ENCODE measurements around the gene SERINC3.
"Not testable (repeated sequence)": the region's sequence is repeated elsewhere in the genome, so short reads cannot be mapped to it uniquely, and the experiment has no call there.

SERINC3 gene
- 123 to 264 (median 137) reads per million in 3 experiments for total RNA-seq

DNA sequence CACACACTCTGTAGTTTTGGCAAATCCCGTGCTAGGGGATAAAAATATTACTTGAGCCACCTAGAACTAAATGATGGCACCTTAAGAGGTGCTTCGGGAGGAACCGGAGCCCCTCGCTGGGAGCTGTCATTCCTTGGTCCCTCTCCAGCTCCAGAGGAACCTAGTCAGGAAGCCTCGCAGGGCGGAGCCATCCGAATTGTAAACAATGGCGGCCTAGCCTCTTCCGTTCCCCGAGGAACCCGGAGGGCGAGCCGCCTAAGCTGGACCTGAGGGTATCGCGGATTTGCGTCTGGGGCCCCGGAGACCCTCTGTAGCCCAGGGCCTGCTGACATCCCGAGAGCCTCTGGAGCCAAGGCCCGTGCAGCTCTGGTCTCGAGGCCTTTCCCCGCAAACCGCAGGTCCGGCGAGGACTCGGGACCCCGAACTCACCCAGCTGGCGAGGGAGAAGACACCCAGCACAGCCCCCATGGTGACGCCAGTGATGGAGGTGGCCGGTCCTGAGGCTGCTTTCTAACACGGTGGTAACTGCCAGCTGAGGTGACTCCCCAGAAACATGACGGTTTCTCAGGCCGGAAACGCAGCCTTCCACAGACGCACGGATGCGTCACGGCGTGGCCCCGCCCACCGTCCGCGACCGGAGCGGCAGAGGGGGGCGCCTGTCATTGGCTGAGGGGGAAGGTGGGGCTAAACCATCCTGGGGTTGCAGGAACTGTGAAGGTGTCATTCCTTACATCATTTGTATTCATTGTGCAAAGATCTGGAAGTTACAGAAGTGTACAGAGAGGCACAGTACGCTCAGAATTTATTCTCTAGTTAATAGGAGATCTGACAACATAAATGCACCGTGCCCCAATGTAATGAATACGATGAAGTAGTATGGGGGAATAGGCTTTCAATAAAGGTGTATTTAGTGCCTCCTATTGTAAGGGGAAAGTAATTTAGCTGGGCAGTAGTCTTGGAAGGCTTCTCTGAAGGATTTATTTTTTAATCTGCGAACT is at the start of gene SERINC3:
Gene SERINC3, minus strand, starts transcription at position 587 of the 998 bp plus-strand sequence. Its CDS starts 119 bp downstream, at position 468.
- peak; percentile 99 for DNase-seq

GRCh38 chr20:44571362-44571988 is 49.6 kb upstream of the SERINC3 start:
- no peak for DNase-seq

- DNase-seq, result no peak
These were observed 48.5 kb upstream of the SERINC3 start for GRCh38 chr20:44570367-44570766.

GRCh38 chr20:44566811-44567210 is 44.9 kb upstream of the SERINC3 start:
- no peak for DNase-seq

GRCh38 chr20:44566018-44566417 is 44.1 kb upstream of the SERINC3 start:
- DNase-seq, result no peak

DNA sequence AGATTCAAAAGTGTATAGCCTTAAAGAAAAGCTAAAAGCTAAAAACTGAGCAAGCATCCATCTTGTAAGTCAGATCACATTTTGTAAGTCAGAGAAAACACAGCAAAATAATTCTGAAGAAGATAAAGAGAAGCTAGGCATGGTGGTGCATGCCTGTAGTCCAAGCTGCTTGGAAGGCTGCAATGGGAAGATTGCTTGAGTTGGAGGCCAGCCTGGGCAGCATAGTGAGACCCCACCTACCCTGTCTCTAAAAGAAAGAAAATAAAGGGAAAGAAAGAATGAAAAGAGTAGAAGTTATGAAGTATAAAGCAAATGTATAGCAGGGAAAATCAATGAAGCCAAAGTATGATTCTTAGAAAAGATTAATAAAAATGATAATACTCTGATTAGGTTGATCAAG is 40.0 kb upstream of the SERINC3 start:
- no peak for DNase-seq

- not testable (repeated sequence) for DNase-seq
These were observed 38.9 kb upstream of the SERINC3 start for GRCh38 chr20:44560818-44561217.

GRCh38 chr20:44560229-44560628 is 38.4 kb upstream of the SERINC3 start:
- no peak for DNase-seq

- DNase-seq, result no peak
These were observed 37.4 kb upstream of the SERINC3 start for GRCh38 chr20:44559302-44559701.

DNA sequence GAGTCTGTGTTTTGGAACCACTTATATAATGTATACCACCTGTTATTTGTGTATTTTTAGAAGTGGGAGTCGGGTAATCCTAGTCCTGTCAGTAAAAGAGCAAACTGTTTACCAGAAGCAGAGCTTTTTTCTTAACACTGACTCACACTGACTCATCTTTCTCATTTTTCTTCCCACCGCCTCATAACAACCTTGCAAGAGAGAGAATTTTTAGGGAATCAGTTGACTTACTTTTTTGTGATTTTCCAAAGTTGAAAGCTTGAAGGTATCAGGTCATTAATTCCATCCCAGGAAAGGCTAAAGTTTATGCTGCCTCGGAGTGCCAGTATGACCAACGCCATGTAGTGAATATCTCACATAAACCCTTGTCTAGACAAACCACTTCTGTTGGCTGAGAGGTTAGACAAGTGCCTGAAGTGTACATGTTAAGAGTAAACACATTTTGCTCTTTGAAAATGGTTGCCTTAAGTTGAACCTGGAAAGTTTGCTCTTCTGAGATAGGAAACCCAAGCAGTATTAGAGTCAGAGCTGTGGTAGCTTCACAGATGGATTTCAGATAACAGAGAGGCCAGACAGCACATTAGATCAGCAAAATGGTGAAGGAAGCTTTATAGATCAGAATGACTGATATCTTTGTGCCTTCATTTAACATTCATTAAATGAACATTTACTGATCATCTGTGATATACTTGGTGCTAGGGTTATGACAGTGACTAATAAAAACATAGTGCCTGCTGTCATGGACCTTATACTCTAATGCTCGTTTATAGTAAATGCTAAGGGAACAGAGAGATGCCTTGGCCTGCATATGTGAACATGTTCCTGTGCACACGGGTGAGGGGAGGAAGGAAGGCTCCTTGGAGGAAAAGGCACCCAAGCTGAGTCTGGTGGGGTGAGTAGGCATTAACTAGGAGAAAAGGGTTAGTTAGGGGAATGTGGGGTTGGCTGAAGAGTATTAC is 31.4 kb upstream of the SERINC3 start:
- no peak for DNase-seq

- no peak for DNase-seq
These were observed 30.7 kb upstream of the SERINC3 start for GRCh38 chr20:44552568-44552949.

DNA sequence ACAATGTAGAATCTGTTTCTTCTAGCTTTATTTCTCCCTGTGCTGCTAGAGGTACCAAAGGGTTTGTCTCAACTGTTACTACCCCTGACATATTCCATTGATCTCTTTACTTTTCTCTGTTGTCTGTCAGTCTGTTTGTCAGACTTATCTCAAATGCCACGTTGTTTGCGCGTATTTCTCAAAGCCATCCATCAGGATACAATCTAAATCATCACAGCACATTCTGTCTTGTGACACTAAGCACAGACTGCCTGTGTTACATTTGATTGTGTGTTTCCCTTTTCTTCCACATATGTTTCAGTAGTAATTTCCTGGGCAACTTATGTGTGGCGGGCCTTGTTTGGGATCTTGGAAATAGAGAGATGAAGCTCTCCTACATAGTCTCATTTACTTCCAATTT is 30.2 kb upstream of the SERINC3 start:
- DNase-seq, result no peak

GRCh38 chr20:44549123-44549522 is 27.3 kb upstream of the SERINC3 start:
- DNase-seq, result no peak

GRCh38 chr20:44547419-44547818 is 25.5 kb upstream of the SERINC3 start:
- DNase-seq, result no peak

- no peak for DNase-seq
These were observed 22.4 kb upstream of the SERINC3 start for GRCh38 chr20:44544263-44544662.

DNA sequence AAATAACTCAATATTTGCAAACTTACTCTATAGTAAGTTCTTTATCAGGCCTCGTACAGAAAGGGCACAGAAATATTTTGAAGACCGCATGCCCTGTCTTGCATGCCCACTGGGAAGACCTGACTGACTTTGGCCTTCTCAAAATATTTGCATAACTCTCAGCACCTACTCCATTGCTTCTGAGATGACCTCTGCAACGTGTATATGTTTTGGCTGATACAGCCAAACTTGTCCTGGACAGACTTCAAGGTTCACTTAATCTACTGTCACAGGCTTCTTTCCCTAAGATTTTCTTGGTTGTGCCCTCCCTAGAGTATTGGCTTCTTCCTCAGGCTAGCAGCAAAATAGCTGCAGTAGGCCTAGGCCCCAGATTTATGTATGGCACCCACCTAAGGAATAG is 21.5 kb upstream of the SERINC3 start:
- no peak for DNase-seq

DNA sequence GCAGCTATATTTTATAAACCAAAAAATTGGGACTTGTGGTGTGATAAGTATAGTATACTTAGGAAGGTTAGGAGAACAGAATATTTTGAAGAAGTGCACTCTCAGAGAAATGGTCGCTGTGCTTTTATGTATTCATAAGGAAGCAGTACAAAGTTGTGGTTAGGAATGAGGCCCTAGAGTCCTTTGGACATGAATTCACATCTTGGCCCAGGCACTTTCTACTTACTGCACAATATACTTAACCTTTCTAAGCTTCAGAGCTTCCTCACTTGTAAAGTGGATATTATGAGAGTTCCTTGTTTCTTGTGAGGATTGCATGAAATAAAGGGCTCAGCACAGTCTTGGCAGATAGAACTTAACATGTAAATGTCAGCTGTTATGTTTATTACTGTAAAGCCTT is 21.0 kb upstream of the SERINC3 start:
- no peak for DNase-seq

DNA sequence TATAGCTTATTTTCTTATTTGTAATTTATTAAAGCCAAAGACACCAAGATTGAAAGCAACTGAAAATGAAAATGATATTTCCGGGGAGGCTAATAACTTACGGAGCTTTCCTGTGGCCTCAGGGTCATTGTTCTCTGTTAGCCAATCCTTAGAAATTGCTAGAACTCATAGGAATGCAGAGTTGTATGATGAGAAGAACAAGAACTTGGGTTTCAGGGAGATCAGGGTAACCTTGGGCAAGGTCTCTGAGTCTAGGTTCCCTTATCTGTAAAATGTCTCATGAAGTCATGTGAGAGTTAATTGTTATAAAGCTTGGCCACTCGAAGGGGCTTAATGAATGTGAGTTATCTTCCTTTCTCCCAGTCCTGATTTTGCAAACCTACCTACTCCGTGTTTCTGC is 20.1 kb upstream of the SERINC3 start:
- no peak for DNase-seq

GRCh38 chr20:44540834-44541233 is 19.0 kb upstream of the SERINC3 start:
- DNase-seq, result no peak

DNA sequence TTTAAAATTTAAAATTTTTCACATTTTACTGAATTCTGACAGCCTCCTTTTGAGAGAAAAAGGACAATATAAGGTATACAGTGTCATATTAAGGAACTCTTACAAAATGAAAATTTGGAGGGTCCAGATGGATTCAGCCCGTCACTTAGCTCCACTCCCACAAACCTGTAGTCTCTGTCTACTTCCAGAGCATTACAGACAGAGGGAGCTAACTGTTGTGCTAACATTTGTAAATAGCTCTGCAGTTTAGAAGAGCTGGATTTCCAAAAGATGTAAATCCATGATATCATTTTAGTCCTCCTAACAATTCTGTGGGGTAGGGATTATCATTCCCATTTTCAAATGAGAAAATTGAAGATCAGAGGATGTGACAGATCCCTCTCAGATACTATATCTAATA is 16.1 kb upstream of the SERINC3 start:
- no peak for DNase-seq

GRCh38 chr20:44536175-44536574 is 14.3 kb upstream of the SERINC3 start:
- DNase-seq, result no peak

DNA sequence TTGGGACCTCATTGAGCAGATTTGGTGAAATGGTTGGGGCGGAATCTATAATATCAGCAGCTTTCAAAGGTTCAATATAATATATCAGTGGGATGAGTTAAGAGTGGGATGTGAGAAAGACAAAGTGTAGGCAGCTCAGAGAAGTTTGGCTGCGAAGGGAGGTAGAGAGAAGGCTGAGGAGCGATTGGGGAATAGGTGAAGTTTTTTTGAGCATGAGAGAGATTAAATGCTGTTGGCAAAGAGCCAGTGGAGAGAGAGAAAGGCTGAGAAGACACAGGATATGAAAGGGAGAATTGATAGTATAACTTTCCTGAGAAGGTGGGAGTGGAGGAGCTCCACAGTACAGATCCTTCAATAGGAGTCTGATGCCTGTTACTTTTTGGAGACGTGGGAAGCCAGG is 12.1 kb upstream of the SERINC3 start:
- no peak for DNase-seq

- DNase-seq, result peak; percentile 19
These were observed 11.1 kb upstream of the SERINC3 start for GRCh38 chr20:44532981-44533331.
